ENCODE data around the gene LBX1. TPM values are rescaled to one million over a fixed set of nuclear protein-coding genes. Genes with fewer than 3 reads are reported as not detected.

Gene LBX1
- total RNA-seq, 4 donors from 2014 or later = not detected

DNA sequence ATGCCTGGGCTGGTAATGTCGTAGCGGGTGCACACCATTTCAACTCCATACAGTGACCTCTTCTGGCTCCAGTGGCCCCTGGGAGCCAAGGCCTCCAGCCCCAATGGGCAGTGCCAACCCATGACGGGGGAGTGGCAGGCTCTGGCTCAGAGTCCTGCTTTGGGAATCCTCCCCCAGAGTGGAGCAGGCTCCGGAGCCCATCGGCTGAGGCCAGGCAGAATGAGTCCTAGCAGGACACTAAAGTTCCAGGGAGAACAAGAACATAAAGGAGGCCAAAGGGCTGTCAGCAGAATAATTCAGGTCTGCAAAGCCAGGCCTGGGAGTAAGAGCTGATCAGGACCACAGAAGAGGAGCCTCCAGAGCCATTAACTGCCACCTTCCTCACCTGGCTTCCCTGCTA is 33.3 kb downstream of the LBX1 start:
- peaks cover 35% of the 10 kb centered on the region for H3K27me3 ChIP-seq

DNA sequence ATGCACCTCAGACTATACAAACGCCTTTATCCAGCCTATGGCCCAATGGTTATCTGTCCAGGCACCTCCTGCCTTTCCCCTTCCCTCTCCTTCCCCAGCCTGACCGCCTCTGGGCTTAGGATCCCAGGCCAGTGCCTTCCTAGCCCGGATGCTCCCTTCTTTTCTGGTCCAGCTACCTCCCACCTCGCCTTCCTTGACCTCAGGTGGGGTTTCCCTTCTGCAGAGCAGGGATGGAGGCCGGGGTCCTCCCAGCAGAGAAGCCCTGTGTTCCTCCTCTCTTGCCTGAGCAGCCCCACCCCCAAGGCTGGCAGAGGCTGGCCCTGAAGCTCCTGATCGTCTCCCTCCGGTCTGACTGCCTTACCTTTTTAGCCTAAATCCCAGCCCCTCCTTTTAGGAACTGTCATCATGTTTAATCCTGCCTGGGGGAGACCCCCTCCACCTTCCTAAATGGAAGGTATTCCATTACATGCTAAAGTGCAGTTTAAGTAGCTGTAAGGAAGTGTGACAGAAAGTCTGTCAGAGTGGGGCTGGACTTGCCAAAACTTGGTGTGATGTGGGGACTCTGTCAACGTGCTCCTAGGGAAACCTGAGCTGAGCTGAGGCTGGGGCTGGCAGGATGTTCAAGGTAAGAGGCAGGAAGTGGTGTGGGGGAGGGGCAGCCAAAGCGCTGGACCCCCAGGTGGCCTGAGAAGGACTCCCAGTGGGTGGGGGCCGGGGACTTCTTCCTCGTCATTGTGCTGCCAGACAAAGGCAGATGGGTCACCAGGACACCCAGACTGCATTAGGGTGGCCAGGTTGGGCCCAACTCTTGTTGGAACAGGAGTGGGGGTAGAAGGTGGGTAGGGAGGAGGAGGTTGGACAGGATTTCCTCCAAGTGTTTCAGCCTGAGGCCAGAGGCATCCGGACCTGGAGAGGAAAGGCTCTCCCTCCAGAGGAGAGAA is 39.5 kb downstream of the LBX1 start:
- H3K9me3 ChIP-seq = no peaks in the 10 kb centered on the region
- DNase-seq (ENCODE audit: low spot score in 2 of 2) = no peak
- no peak overlapping the region for H3K4me3 ChIP-seq
- peaks cover 18% of the 10 kb centered on the region for H3K27me3 ChIP-seq
- no peak for TF ChIP-seq EP300 (IDR thresholded peaks at IDR 0.05)
- no peak for TF ChIP-seq POLR2AphosphoS5 (IDR thresholded peaks at IDR 0.05)
- TF ChIP-seq POLR2A (IDR thresholded peaks at IDR 0.05) = no peak
- TF ChIP-seq, protein P1, sequence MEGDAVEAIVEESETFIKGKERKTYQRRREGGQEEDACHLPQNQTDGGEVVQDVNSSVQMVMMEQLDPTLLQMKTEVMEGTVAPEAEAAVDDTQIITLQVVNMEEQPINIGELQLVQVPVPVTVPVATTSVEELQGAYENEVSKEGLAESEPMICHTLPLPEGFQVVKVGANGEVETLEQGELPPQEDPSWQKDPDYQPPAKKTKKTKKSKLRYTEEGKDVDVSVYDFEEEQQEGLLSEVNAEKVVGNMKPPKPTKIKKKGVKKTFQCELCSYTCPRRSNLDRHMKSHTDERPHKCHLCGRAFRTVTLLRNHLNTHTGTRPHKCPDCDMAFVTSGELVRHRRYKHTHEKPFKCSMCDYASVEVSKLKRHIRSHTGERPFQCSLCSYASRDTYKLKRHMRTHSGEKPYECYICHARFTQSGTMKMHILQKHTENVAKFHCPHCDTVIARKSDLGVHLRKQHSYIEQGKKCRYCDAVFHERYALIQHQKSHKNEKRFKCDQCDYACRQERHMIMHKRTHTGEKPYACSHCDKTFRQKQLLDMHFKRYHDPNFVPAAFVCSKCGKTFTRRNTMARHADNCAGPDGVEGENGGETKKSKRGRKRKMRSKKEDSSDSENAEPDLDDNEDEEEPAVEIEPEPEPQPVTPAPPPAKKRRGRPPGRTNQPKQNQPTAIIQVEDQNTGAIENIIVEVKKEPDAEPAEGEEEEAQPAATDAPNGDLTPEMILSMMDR (IDR thresholded peaks at IDR 0.05) = no peak
- no peaks in the 10 kb centered on the region for H3K36me3 ChIP-seq
- WGBS = 51% methylated on average over 12 of the region's 12 CpGs
- H3K27ac ChIP-seq = no peak overlapping the region
- no peaks in the 10 kb centered on the region for H3K4me1 ChIP-seq

More for the DNA sequence above, 33.3 kb downstream of the LBX1 start:
- WGBS = 90% methylated on average over 2 of the region's 5 CpGs
- Histone ChIP-seq H3K9me3 (no peaks in the 10 kb centered on the region), H3K4me3 (no peak overlapping the region), H3K36me3 (no peaks in the 10 kb centered on the region), H3K27ac (no peak overlapping the region), H3K4me1 (peaks cover 2% of the 10 kb centered on the region)
- no peak for DNase-seq (ENCODE audit: low spot score in 2 of 2)
- TF ChIP-seq POLR2A (IDR thresholded peaks at IDR 0.05) (no peak), POLR2AphosphoS5 (IDR thresholded peaks at IDR 0.05) (no peak), EP300 (IDR thresholded peaks at IDR 0.05) (no peak)
- TF ChIP-seq, protein P1 (IDR thresholded peaks at IDR 0.05) = no peak

DNA sequence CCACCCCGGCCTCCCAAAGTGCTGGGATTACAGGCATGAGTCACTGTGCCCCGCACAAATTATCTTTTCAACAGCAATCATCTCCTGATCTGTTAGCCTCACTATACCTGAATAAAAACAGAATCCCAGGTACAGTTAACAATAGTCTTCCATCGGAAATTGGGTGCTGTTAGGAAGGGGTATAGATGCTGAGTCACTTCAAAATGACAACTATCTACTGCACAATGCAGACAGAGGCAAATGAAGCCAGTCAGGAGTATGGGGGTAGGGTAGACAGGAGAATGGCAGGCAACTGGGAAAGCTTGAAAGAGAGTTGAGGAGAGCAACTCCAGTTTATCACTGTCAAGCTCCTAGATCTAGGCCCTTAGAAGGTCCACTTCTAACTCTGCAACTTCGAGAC is 40.3 kb downstream of the LBX1 start:
- Histone ChIP-seq H3K27me3 (peaks cover 18% of the 10 kb centered on the region), H3K36me3 (no peaks in the 10 kb centered on the region), H3K4me1 (no peaks in the 10 kb centered on the region), H3K27ac (no peak overlapping the region), H3K4me3 (no peak overlapping the region), H3K9me3 (no peaks in the 10 kb centered on the region)
- TF ChIP-seq, protein P1 (IDR thresholded peaks at IDR 0.05) = no peak
- TF ChIP-seq POLR2A (IDR thresholded peaks at IDR 0.05) = no peak
- no peak for TF ChIP-seq EP300 (IDR thresholded peaks at IDR 0.05)
- TF ChIP-seq POLR2AphosphoS5 (IDR thresholded peaks at IDR 0.05) = no peak
- 80% methylated on average over 4 of the region's 4 CpGs for WGBS
- DNase-seq (ENCODE audit: low spot score in 2 of 2) = no peak

DNA sequence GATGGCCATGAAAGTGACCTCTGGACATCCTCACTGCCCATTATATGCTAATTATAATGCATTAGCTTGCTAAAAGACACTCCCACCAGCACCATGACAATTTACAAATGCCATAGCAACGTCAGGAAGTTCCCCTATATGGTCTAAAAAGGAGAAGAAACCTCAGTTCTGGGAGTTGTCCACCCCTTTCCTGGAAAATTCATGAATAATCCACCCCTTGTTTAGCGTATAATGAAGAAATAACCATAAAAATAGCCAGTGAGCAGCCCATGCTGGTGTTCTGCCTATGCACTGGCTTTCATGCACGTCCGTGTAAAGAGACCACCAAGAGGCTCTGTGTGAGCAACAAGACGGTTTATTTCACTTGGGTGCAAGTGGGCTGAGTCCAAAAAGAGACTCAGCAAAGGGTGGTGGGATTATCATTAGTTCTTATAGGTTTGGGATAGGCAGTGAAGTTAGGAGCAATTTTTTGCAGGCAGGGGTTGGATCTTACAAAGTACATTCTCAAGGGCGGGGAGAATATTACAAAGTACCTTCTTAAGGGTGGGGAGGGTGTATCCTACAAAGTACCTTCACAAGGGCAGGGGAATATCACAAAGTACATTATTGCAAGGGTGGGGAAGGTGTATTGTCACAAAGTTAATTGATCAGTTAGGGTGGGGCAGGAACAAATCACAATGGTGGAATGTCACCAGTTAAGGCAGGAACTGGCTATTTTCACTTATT is 45.6 kb downstream of the LBX1 start:
- no peaks in the 10 kb centered on the region for H3K36me3 ChIP-seq
- WGBS = 65% methylated on average over 6 of the region's 6 CpGs
- H3K9me3 ChIP-seq = no peaks in the 10 kb centered on the region
- peaks cover 24% of the 10 kb centered on the region for H3K27me3 ChIP-seq
- no peak overlapping the region for H3K4me3 ChIP-seq
- TF ChIP-seq, protein P1 (IDR thresholded peaks at IDR 0.05) = no peak
- no peak for TF ChIP-seq POLR2AphosphoS5 (IDR thresholded peaks at IDR 0.05)
- no peak for TF ChIP-seq POLR2A (IDR thresholded peaks at IDR 0.05)
- no peak for TF ChIP-seq EP300 (IDR thresholded peaks at IDR 0.05)
- no peak overlapping the region for H3K27ac ChIP-seq
- H3K4me1 ChIP-seq = no peaks in the 10 kb centered on the region
- no peak for DNase-seq (ENCODE audit: low spot score in 2 of 2)

DNA sequence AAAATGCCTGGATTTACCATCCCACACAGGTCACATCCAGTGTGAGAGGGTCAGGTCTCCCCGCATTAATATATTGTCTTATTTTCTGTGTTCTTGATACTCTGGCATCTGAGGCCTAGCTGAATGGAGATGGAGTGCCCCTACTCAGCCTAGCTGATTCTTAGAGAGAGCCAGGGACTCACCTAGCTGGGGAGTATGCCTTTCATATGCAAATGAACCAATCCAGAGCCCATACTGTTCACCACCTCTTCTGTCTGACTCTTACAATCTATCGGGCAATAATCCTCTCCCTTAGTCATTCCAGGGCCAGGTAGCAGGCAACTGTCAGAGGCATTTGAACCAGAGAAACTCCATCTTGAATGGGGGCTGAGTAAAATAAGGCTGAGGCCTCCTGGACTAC is 46.3 kb downstream of the LBX1 start:
- Histone ChIP-seq H3K4me1 (no peaks in the 10 kb centered on the region), H3K36me3 (no peaks in the 10 kb centered on the region), H3K9me3 (no peaks in the 10 kb centered on the region), H3K4me3 (no peak overlapping the region), H3K27ac (no peak overlapping the region), H3K27me3 (peaks cover 24% of the 10 kb centered on the region)
- TF ChIP-seq, protein P1 (IDR thresholded peaks at IDR 0.05) = no peak
- no peak for TF ChIP-seq POLR2A (IDR thresholded peaks at IDR 0.05)
- TF ChIP-seq EP300 (IDR thresholded peaks at IDR 0.05) = no peak
- TF ChIP-seq POLR2AphosphoS5 (IDR thresholded peaks at IDR 0.05) = no peak
- 68% methylated on average over 2 of the region's 2 CpGs for WGBS
- DNase-seq (ENCODE audit: low spot score in 2 of 2) = no peak
